Measurements from ENCODE around the gene TMEM143. TPM values are rescaled to one million over a fixed set of nuclear protein-coding genes. Genes with fewer than 3 reads are reported as not detected.

TMEM143 gene
- total RNA-seq, 1 experiment from 2014 or later = 7.4 TPM

DNA sequence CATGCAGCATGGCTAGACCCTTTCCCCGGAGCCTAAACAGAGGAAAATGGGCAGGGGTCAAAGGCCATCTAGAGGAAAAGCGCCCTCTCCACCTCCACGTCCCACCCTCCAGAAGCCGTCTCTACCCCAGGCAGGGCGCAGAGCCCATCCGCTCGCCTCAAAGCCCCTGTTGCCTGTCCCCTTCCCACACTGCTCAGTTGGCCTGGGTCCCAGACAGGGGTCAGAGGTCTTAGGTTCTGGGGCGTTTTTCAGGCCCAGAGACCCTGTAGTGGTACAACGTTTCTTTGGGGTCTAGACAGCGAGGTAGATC lies 285 bp downstream of the TMEM143 start:
- no peak for DNase-seq (ENCODE audit: low spot score)

DNA sequence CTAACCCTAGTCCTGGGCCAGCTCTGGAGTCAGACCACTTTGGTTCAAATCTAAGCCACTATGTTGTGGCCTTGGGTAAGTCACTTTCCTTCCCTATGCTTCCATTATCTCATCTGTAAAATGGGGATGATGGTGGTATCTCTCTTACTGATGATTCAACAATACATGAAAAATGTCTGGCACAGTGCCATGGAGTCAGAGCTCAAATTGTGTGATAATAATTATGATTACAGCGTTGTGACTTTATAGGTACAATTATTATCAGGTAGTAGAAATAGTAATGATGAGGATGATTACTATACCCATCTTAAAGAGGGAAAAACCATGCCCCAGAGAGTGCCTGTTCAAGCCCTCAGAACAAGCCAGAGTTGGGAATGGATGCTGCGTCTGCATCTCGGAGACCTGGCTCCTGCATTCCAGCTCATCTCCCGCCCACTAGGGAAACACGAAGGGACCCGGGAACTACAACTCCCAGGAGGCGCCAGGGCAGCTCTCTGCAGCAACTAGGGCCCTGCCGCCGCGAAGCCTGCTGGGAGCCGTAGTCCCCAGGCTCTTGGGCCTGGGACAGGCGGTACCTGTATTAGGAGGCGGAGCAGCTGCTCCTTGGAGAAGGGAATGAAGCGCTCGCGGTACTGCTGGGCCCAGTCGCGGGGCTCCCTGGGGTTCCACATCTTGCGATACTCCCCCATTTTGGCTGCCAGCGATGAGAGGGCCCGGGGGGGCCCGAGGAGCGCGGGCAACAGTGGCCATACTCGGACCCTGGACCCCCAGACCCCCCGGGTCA lies 832 bp downstream of the TMEM143 start:
- in situ Hi-C loops (cut with HindIII; ENCODE audit: low sequenced_read_pairs) = no loop called here
- peak; percentile 99 for DNase-seq (ENCODE audit: low spot score)

More for the DNA sequence above, 285 bp downstream of the TMEM143 start:
- in situ Hi-C loops (cut with HindIII; ENCODE audit: low sequenced_read_pairs) = no loop called here

- DNase-seq (ENCODE audit: low spot score) = no peak
- in situ Hi-C loops (cut with HindIII; ENCODE audit: low sequenced_read_pairs) = no loop called here
Observed at GRCh38 chr19:48361912-48362311, 1.8 kb downstream of the TMEM143 start.

DNA sequence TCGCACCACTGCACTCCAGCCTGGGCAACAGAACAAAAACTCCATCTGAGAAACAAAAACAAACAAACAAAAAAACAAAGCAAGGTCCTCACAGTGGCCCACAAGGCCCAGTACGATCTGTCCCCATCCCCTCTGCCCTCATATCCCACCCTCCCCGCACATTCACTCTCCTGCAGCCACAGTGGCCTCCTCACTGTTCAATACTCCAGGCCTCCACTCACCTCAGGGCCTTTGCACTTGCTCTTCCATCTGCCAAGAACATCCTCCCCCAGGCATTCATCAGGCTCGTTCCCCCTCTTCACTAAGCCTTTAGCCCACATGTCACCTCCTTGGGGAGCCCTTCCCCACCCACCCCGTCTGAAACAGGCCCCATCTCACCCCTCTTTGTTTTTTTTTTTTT lies 4.6 kb downstream of the TMEM143 start:
- in situ Hi-C loops (cut with HindIII; ENCODE audit: low sequenced_read_pairs) = no loop called here

GRCh38 chr19:48355365-48355954 lies 8.3 kb downstream of the TMEM143 start:
- in situ Hi-C loops (cut with HindIII; ENCODE audit: low sequenced_read_pairs) = no loop called here
- no peak for DNase-seq (ENCODE audit: low spot score)

More for the DNA sequence above, 4.6 kb downstream of the TMEM143 start:
- no peak for DNase-seq (ENCODE audit: low spot score)

GRCh38 chr19:48354332-48354992 lies 9.3 kb downstream of the TMEM143 start:
- no peak for DNase-seq (ENCODE audit: low spot score)
- in situ Hi-C loops (cut with HindIII; ENCODE audit: low sequenced_read_pairs) = no loop called here

- no peak for DNase-seq (ENCODE audit: low spot score)
Observed at GRCh38 chr19:48353677-48354076, 10.1 kb downstream of the TMEM143 start.

DNA sequence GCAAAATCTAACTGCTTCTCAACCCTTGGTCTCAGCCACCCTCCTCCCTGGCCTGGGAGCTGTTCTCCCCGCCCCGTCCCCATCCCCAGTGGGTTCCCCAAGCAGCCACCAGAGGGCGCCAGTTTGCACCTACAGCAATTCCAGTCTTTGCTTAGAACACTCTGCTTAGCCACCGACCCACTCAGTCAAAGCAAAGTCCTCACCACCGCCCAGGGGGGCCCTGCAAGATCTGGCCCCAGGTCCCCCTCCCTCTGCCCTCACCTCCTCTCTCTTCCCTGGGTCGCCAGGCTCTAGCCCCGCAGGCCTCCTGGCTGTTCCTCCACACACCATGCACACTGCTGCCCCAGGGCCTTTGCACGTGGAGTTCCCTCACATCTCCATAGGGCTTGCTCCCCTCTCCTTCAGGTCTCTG lies 12.4 kb downstream of the TMEM143 start:
- DNase-seq (ENCODE audit: low spot score) = peak; percentile 40
- in situ Hi-C loops (cut with HindIII; ENCODE audit: low sequenced_read_pairs) = no loop called here

More at GRCh38 chr19:48353677-48354076, 10.1 kb downstream of the TMEM143 start:
- in situ Hi-C loops (cut with HindIII; ENCODE audit: low sequenced_read_pairs) = no loop called here

DNA sequence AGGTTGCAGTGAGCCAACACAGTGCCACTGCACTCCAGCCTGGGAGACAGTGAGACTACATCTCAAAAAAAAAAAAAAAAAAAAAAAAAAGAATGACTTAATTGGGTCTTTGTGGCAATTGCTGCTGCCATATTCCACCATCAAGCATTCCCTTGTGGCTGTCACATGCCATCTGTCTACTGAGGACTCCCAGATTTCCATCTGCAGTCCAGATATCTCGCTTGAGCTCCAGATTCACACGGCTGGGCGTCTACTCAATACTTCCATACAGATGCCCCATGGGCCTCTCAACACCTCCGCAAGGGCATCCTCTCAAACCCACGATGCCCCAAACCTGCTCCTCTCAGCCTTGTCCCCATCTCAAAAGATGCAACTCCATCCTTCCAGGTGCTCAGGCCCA lies 12.9 kb downstream of the TMEM143 start:
- in situ Hi-C loops (cut with HindIII; ENCODE audit: low sequenced_read_pairs) = no loop called here
- DNase-seq (ENCODE audit: low spot score) = no peak

DNA sequence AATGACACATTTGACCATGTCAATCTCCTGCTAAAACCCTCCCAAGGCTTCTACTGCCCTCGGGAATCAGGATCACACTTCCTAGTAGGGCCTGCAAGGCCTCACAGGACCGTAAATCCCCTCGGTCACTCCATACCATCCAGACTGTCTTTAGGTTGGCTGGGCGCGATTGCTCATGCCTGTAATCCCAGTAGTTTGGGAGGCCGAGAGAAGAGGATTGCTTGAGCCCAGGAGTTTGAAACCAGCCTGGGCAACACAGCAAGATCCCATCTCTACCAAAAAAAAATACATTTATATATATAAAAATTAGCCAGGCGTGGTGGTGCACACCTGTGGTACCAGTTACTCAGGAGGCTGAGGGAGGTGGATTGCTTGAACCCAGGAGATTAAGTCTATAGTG lies 15.0 kb downstream of the TMEM143 start:
- in situ Hi-C loops (cut with HindIII; ENCODE audit: low sequenced_read_pairs) = no loop called here
- no peak for DNase-seq (ENCODE audit: low spot score)

- no peak for DNase-seq (ENCODE audit: low spot score)
- in situ Hi-C loops (cut with HindIII; ENCODE audit: low sequenced_read_pairs) = no loop called here
Observed at GRCh38 chr19:48348045-48348444, 15.7 kb downstream of the TMEM143 start.

DNA sequence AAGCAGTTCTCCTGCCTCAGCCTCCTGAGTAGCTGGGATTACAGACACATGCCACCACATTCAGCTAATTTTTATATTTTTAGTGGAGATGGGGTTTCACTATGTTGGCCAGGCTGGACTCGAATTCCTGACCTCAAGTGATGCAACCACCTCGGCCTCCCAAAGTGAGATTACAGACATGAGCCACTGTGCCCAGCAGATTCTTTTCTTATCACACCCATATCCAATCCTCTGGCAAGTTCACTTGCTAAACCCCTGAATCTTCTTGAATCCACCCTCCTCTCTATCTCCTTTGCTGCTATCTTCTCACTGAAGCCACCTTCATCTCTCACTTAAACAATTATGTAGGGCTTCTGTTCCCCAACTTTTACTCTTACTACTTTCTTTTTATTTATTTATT lies 17.5 kb downstream of the TMEM143 start:
- in situ Hi-C loops (cut with HindIII; ENCODE audit: low sequenced_read_pairs) = no loop called here
- DNase-seq (ENCODE audit: low spot score) = no peak

GRCh38 chr19:48344892-48345291 lies 18.8 kb downstream of the TMEM143 start:
- no peak for DNase-seq (ENCODE audit: low spot score)
- in situ Hi-C loops (cut with HindIII; ENCODE audit: low sequenced_read_pairs) = no loop called here

- in situ Hi-C loops (cut with HindIII; ENCODE audit: low sequenced_read_pairs) = no loop called here
- DNase-seq (ENCODE audit: low spot score) = no peak
Observed at GRCh38 chr19:48342841-48343540, 20.7 kb downstream of the TMEM143 start.

- no peak for DNase-seq (ENCODE audit: low spot score)
- in situ Hi-C loops (cut with HindIII; ENCODE audit: low sequenced_read_pairs) = no loop called here
Observed at GRCh38 chr19:48342414-48342738, 21.4 kb downstream of the TMEM143 start.

DNA sequence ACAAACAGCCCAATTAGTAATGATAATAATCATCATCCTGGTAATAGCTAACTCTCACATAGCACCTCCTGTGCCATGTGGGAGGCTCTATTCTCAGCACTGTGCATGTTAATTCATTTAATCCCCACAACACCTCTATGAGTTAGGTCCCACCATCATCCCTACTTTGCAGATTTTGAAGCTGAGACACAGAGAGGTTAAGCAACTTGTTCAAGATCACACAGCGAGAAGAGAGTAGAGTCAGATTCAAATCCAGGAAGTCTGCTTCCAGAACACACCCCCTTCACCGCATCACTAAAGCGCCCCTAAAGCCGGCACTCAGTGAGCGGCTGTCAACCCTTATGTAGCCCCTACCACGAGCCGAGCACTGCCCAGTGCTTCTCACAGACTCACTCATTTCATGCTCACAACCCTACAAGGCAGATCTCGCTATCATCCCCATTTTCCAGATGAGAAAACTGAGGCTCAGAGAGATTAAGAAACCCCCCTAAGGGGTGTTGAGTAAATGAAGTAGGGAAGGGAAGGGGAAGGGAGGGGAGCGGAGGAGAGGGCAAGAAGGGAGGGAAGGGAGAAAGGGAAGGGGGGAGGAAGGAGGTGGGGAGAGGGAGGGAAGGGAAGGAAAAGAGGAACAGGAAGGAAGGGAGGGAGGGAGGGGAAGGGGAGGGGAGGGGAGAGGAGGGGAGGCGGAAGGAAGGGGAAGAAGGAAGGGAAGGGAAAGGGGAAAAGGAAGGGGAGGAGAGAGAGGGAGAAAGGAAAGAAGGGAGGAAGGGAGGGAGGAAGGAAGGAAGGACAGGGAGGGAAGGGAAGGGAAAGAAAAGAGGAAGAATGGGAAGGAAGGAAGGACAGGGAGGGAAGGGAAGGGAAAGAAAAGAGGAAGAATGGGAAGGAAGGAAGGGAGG lies 22.0 kb downstream of the TMEM143 start:
- DNase-seq (ENCODE audit: low spot score) = no peak
- in situ Hi-C loops (cut with HindIII; ENCODE audit: low sequenced_read_pairs) = no loop called here

DNA sequence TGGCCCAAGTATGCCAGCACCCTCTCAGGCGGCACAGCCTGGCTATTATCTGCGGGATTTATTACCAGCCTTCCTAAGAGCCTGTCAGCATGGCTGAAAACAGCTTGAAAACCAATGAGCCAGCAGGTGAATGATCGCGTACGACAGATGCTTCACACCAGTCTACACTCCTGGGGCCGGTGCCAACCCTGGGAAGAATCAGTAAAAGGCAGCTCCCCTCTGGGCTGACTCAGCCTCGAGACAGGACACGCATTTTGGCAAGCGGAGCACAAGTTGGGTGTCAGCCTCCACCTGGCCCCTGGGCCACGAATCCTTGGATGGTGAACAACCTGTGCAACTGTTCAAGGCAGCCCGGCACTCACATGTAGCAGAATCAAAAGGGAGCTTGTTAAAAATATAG lies 22.7 kb downstream of the TMEM143 start:
- in situ Hi-C loops (cut with HindIII; ENCODE audit: low sequenced_read_pairs) = no loop called here
- peak; percentile 32 for DNase-seq (ENCODE audit: low spot score)

DNA sequence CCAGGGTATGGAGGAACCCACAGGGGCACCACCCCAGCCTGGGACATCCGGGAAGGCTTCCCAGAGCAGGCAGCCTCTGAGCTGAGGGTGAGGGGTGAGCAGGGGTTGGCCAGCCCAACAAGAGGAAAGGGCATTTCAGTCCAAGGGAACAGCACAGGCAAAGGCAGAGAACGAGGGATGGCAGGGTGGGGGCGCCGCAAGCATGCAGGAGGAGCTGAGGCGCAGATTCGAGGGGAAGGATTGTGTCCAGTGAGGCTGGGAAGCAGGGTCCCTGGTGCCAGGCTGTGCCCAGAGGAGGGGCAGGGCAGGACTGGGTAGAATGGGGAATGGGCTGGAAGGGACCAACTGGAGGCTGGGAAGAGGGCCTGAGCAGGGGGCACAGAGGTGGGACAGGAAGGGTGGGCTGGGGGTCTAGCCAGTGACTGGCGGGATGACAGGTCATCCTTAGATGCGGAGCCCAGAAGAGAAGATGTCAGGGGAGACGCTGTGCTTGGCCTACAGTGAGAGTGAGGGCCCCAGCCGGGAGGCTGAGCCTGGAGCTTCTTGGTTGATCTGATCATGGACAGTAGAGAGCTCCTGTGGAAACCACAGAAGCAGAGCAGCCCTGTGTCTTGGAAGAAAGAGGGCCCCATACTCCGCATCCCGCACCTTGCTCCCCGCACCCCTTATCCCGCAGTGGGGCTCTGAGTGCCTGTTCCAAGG lies 24.8 kb downstream of the TMEM143 start:
- DNase-seq (ENCODE audit: low spot score) = no peak
- in situ Hi-C loops (cut with HindIII; ENCODE audit: low sequenced_read_pairs) = loop anchor here (10.0 kb wide), 1 partner anchor 74 kb away; no protein-coding TSS in a partner anchor
